Lower leg skin (tissue), 3 donors: ENCODE measurements around the gene ZNF841.

ENCODE experiments used
- CTCF ChIP-seq, 3 donors: fragments of 450-650 bp; IDR thresholded peaks; one replicate each; pipeline ENCODE4 v1.5.1; 2016; ENCODE audit warnings: antibody characterized with exemption in 3 of 3, mild to moderate bottlenecking in 3 of 3, moderate library complexity in 2 of 3
- POLR2A ChIP-seq, 2 donors: fragments of 450-650 bp; IDR thresholded peaks; one replicate each; pipeline ENCODE4 v1.6.1; 2016 to 2017; ENCODE audit warnings: antibody characterized with exemption in 2 of 2, mild to moderate bottlenecking in 1 of 2, moderate library complexity in 1 of 2

- TF ChIP-seq CTCF (IDR thresholded peaks at IDR 0.05) (no peak), POLR2A (IDR thresholded peaks at IDR 0.05) (no peak)
Observed at GRCh38 chr19:52112624-52113023, 17.1 kb upstream of the ZNF841 start.
